ENCODE data around the gene PMVK. TPM values are rescaled to one million over a fixed set of nuclear protein-coding genes. Genes with fewer than 3 reads are reported as not detected.
"Not testable (repeated sequence)": the region's sequence is repeated elsewhere in the genome, so short reads cannot be mapped to it uniquely, and the experiment has no call there.

Gene PMVK
- total RNA-seq, 4 donors from 2014 or later, result 2.6 to 21.2 (median 6.4) TPM

DNA sequence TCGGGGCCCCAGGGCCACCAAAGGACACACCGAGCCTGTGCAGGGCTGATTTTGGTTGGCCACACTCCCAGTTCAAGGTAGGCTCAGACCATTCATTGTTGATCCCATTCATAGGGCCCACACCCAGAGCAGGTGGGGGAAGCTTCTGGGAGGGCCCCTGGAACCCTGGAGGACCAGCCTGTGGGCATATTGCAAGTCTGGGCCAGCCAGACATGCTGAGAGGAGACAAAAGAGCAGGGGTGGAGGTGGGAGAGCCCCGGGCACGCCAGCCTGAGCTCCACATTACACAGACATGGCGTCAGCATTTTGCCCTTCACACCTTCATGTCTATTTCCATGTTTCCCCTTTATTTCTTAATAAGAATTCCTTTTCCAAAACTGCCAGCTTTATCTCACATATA is 25.7 kb downstream of the PMVK start:
- H3K4me1 ChIP-seq, result no peaks in the 10 kb centered on the region
- intact Hi-C loops (cut with DNase I; ENCODE audit: low total_unique reads), result no loop called here
- no peak overlapping the region for H3K27ac ChIP-seq

GRCh38 chr1:154908937-154909336 is 27.6 kb downstream of the PMVK start:
- Histone ChIP-seq H3K27ac (no peak overlapping the region), H3K27me3 (no peaks in the 10 kb centered on the region), H3K9me3 (no peaks in the 10 kb centered on the region), H3K36me3 (no peaks in the 10 kb centered on the region), H3K4me1 (no peaks in the 10 kb centered on the region), H3K4me3 (no peak overlapping the region)
- no peak for TF ChIP-seq POLR2A (IDR thresholded peaks at IDR 0.05)
- no peak for TF ChIP-seq CTCF (IDR thresholded peaks at IDR 0.05)
- no peak for DNase-seq
- intact Hi-C loops (cut with DNase I; ENCODE audit: low total_unique reads), result no loop called here

More for the DNA sequence above, 25.7 kb downstream of the PMVK start:
- Histone ChIP-seq H3K9me3 (no peaks in the 10 kb centered on the region), H3K27me3 (no peaks in the 10 kb centered on the region), H3K36me3 (no peaks in the 10 kb centered on the region), H3K4me3 (no peak overlapping the region)
- no peak for DNase-seq
- no peak for TF ChIP-seq CTCF (IDR thresholded peaks at IDR 0.05)
- TF ChIP-seq POLR2A (IDR thresholded peaks at IDR 0.05), result no peak

GRCh38 chr1:154908129-154908528 is 28.4 kb downstream of the PMVK start:
- H3K27ac ChIP-seq; H3K36me3 ChIP-seq; H3K9me3 ChIP-seq; DNase-seq; H3K4me1 ChIP-seq; intact Hi-C loops (cut with DNase I; ENCODE audit: low total_unique reads); H3K4me3 ChIP-seq; H3K27me3 ChIP-seq: not testable (repeated sequence)

DNA sequence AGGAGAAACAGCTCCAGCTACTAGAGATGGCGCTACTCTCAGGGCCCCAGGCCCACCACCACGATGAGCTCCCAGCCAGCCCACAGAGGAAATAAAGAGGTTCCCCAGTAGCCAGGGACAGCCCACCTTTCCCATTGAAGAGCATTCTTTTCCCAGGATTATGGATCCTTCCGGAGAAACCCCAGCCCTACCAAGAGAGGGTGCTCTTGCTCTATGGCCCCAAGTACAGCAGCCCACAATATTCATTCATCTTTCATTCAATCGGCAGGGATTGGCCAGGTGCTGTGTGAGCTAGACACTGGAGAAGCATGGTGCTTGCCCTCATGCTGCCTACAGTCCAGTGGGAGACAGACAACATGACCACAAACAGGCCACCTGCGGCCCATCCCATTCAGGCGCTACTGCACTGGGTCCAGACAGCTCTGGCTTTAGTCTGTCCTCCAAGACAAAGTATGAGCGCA is 29.9 kb downstream of the PMVK start:
- H3K27me3 ChIP-seq, result no peaks in the 10 kb centered on the region
- DNase-seq, result no peak
- intact Hi-C loops (cut with DNase I; ENCODE audit: low total_unique reads), result no loop called here
- no peaks in the 10 kb centered on the region for H3K9me3 ChIP-seq
- no peak overlapping the region for H3K27ac ChIP-seq
- no peaks in the 10 kb centered on the region for H3K4me1 ChIP-seq
- no peak overlapping the region for H3K4me3 ChIP-seq
- no peaks in the 10 kb centered on the region for H3K36me3 ChIP-seq
- TF ChIP-seq POLR2A (IDR thresholded peaks at IDR 0.05) (no peak), CTCF (IDR thresholded peaks at IDR 0.05) (peak in 1 of 4 experiments; percentile 13)

DNA sequence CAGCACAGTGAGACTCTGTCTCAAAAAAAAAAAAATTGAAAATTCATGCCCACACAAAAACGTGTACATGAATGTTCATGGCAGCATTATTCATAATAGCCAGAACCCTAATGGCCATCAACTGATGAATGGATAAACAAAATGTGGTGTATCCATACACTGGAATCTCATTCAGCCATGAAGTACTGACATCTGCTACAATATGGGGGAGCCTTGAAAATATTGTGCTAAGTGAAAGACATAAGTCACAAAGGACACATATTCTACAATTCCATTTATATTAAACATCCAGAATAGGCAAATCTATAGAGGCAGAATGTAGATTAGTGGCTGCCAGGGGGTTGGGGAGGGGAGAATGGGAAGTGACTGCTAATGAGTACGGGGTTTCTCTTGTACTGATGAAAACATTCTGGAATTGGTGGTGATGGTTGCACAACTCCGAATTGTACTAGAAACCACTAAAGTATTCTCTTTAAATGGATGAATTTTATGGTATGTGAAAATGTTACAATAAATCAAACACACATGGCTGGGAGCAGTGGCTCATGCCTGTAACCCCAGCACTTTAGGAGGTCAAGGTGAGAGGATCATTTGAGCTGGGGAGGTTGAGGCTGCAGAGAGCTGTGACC is 33.5 kb downstream of the PMVK start:
- no peak for DNase-seq
- Histone ChIP-seq H3K4me3 (no peak overlapping the region), H3K4me1 (no peaks in the 10 kb centered on the region), H3K36me3 (no peaks in the 10 kb centered on the region), H3K27me3 (no peaks in the 10 kb centered on the region), H3K9me3 (no peaks in the 10 kb centered on the region), H3K27ac (no peak overlapping the region)
- intact Hi-C loops (cut with DNase I; ENCODE audit: low total_unique reads), result no loop called here
- TF ChIP-seq POLR2A (IDR thresholded peaks at IDR 0.05), result no peak
- TF ChIP-seq CTCF (IDR thresholded peaks at IDR 0.05), result no peak

DNA sequence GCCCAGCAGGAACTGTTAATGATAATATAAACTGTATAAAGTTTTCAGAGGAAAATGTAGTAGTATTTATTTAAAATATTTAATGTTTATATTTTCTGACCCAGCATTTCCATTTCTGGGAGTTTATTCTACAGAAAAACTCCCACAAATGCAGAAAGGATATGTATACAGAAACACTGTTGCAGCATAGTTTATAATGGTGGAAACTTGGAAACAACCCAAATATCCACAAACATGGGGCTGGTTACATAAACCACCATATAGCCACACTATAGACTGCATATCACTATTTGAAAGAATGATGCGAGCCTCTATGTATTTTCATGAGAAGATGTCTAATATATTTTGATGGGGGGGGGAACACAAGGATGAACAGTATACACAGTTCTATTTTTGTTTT is 34.9 kb downstream of the PMVK start:
- DNase-seq, result no peak
- no peak for TF ChIP-seq POLR2A (IDR thresholded peaks at IDR 0.05)
- H3K36me3 ChIP-seq, result no peaks in the 10 kb centered on the region
- no peak overlapping the region for H3K27ac ChIP-seq
- no peaks in the 10 kb centered on the region for H3K9me3 ChIP-seq
- intact Hi-C loops (cut with DNase I; ENCODE audit: low total_unique reads), result no loop called here
- no peak overlapping the region for H3K4me3 ChIP-seq
- no peaks in the 10 kb centered on the region for H3K4me1 ChIP-seq
- no peaks in the 10 kb centered on the region for H3K27me3 ChIP-seq
